ENCODE data around the gene DISC1.
"Not testable (repeated sequence)": the region's sequence is repeated elsewhere in the genome, so short reads cannot be mapped to it uniquely, and the experiment has no call there.

The DISC1 gene

DNA sequence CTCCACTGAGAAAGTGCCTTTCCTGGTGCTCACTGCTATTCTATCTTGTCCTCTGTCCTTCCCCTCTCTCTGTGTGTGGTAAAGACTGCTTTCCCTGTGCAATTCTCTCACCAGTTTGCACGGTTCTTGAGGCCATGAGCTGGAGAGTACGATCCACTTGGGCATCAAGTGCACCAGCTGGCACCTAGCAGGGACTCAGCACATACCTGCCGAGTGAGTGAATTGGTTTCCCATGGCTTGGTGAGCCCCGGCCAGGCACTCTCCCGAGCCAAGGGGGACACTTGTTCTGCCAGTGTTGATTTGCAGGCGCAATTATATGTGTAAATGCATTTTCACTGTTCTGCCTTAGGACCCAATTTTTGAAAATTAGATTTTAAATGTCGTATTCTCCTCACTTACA lies 313.5 kb downstream of the DISC1 start:
- DNase-seq, result no peak

DNA sequence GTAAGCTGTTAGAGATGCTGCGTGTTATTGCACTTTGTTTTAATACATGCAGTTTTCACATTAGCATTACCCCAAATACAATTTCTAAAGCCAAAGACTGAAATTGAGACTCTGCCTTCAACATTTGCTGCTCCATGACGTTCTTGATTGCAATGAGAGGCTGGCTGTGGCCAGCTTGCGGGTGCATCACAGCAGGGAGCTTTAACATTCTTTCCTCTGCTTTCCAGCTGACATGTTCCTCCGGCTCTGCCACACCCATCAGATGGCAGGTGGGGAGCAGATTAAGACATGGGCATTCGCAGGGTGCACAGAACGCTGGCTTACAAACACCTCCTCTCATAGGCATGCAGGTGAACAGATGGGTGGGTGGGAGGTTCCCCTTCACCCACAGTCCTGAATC lies 314.1 kb downstream of the DISC1 start:
- DNase-seq, result no peak

DNA sequence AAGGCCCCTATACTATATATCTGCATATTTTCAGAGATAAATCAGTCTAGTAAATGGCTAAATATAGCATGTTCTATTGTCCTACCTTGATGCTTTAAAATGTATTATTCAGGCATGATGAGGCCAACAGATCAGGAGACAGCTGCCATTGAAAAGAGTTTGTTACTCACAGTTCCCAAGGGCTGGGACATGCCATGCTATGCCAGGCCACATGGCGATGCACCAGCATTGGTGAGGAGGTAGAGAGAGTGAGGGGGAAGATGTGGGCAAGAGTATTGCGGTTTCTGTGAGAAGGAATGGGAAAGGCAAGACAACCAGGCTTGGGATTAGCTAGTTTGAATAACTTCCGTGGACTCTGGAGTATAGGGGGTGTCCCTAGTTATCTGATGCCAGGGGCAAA lies 316.5 kb downstream of the DISC1 start:
- DNase-seq, result no peak

DNA sequence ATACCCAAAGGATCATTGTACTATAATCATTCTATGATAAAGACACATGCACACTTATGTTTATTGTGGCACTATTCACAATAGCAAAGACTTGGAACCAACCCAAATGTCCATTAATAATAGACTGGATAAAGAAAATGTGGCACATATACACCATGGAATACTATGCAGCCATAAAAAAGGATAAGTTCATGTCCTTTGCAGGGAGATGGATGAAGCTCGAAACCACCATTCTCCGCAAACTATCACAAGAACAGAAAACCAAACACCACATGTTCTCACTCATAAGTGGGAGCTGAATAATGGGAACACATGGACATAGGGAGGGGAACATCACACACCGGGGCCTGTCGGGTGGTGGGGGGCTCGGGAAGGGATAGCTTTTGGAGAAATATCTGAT lies 321.5 kb downstream of the DISC1 start:
- not testable (repeated sequence) for DNase-seq

DNA sequence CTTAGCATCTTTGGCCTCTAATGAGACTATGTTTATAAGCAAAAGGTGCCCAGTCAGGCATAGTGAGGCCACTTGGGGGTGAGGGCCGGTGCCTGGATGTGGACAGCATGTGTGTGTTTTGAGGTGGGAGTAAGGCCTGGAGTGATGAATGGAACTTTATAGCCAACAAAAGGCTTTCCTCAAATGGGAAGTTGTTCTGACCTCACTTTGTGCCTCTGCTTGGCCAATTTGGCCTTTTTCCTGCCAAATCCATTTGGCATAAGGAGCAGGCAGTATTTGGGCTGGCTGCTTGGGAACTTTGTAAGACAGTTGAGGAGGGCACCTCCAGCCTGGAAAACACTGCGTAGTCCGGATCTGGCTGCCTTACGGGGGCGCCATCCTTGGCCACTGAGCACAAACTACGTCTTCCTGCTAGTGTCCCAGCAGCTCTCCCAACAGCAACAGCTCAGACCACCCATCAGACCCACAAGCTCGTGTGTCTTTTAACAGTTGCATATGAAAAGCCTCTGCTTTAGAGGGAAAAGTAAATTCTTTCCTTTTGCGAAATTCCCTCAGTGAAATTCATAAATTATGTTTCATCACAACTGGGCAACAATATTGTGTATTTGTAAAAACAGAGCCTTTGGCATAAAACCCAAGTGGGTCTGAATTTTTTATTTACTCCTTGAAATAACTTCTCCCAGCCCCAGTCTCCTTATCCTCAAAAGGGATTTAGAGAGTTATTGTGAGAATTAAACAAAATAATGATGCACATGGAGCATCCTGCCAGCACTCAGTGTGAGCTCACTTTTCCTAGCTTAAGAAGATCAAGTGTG lies 322.9 kb downstream of the DISC1 start:
- DNase-seq, result no peak

DNA sequence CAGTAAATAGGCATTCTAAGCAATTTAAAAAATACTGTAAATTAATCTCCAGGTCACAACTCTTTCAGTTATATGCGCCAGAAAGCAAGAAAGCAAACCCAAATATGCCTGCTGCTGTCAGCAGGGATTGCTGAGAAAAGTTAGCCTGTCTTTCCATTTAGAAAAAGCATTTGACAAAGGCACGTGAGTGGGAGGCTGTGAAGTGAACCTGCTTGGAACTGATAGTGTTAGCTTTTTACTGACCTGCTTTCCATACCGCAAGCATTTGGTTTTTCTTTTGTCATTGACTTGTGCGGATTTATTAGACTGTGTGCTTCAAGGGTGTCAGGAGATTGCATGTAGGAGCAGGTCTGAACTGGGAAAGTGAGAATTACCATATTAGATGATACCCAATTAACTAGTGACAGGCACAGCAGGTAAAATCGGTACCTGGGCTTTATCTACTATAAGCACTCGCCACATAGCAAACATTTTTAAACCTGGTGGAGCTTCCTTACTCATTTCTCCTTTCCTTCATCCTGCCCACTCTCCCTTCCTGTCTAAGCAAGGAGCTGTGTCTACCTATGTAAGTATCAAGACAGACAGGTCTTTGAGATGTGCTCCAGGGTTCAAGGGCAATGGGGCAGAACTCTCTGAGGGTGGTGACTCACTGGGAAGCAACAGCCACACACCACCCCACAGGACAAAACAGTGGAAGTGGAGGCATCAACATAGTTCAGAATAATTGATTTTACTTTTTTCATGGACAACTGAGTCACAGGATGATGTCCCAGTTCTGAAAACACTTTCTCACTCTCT lies 323.9 kb downstream of the DISC1 start:
- no peak for DNase-seq

DNA sequence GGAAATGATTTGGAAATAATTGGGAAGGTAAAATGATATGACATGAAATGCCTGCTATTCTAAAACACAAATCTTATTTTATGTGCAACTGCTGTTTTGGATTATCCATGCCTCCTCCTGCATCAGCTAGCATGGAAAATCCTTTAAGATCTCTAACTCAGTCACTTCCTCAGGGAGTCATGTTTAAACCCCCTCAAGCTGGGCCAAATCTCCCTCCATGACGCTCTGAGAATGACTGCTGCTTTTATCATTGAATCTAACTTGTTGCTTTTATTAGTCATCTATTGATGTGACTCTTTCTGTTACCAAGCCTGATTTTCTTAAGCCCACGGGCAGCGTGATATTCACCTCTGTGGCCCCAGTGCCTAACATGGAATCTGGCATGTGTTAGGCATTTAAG lies 324.8 kb downstream of the DISC1 start:
- no peak for DNase-seq

DNA sequence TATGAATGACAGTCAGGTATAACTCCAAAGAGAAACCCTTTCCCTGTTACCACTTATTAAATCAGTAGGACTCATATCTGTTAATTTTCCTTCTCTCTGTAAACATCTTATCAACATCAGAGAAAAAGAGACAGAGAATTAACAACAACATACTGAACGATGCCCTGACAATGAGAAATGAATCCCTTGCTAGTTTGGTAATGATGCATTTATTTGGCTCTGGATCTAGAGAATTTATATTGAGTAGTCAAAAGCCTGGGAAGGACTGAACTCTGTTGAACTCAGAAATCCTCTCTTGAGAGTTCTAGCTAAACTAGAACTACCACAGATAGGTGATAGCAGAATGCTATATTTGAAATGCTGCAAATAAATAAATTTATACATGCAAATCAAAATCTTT lies 325.6 kb downstream of the DISC1 start:
- DNase-seq, result no peak

DNA sequence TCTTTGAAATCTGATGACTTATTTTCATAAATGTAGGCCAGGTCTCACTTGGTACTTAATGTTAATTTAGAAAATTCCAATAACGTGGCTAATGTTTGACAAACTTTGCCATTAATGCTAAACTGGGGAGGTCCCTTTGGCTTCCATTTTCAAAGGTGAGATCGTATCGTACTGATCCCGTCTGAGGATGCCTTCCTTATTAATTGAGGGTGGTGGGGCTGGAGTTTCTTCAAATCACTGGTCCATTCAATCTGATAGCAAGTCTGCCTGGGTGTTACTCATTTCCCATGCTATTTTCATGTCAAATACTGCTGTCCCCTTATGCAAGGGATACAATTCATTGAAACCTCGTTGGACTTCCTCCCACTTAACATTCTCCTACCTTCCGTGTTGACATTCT lies 327.1 kb downstream of the DISC1 start:
- no peak for DNase-seq

DNA sequence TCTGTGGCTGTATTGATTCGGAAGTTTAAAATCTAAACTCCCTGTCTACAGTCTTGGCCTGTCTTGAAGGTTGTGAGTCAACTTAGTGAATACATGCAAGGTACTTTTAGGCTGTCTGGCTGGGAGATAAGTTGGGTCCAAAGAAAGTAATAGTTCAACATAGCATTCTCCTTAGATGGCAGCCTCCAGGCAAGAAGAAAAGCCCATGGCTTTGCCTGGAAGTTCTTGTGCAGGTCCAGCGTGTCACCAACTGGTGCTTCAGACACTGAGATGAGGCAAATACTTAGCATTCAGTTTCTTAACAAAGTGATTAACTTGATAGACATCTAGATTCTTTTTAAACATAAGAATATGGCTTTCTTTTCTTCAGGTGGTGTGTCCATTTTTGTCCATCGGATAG lies 328.2 kb downstream of the DISC1 start:
- DNase-seq, result no peak

DNA sequence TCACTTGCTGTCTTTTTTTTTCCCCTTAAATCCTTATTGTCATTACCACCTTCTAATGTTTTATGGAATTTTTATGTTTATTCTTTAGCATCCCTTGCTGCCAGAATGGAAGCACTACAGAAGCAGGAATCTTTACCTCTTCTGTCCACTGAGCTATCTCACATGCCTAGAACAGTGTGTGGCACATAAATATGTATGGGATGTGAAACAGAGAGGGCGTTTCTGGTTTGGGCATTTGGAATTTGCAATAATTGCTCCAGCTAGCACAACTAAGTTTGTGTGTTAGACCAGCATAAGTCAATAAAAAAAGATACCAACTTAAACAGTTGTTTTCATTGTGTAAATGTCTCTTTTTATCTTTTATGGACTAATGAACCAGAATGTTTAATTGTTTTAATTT lies 330.8 kb downstream of the DISC1 start:
- DNase-seq, result no peak

DNA sequence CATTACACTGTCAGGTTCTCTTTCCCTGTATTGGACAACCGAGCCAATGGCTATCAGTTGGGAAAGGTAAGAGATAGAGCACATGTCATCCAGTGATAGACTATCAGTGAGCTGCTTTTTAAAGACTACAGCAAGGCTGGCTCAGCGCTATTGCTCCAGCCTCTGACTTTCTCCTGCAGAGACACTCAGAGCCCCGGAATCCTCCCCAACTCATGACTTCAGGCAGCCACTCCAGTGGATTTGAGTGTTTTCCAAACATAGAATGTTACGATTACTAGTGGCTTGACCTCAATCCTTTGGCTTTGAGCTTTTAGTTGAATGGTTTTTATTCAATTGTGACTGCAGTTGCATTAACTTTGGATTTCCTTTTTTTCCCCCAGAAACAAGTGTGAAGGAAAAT lies 331.9 kb downstream of the DISC1 start:
- DNase-seq, result no peak

DNA sequence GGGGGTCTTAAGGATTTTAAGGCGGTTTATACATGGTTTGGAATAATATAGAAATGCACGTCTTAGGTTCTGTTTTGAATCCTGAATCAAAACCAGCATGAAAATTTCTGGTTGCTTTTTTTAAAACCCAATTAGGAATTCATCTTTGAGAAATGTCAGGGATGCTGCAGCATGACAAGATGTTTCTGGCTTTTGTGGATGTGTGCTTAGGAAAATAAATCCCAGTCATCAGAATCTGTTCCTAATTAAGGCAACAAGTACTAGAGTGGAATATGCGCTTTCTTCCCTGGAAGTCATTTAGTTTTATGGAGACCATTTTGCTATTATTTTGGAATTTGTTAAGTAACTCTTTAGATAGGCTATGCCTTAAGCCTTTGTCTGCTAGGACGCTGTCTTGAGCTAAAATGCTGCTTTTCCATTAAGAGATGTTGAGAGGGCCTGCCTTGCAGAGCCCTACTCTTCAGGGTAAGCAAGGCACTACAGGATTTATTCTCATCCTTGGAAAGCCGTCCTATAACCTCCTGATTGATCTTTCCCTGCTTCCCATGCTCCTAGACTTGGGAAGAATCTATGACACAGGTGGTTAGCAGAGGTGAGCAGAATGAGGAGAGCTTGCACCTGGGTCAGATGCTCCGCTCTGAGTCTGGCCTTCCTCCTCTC lies 332.8 kb downstream of the DISC1 start:
- no peak for DNase-seq

DNA sequence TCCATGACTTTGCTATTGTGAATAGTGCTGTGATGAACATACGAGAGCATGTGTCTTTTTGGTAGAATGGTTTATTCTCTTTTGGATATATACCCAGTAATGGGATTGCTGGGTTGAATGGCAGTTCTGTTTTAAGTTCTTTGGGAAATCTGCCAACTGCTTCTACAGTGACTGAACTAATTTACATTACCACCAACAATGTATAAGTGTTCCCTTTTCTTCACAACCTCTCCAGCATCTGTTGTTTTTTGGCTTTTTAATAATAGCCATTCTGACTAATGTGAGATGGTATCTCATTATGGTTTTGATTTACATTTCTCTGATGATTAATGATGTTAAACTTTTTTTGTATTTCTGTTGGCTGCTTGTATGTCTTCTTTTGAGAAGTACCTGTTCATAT lies 335.2 kb downstream of the DISC1 start:
- DNase-seq, result not testable (repeated sequence)

DNA sequence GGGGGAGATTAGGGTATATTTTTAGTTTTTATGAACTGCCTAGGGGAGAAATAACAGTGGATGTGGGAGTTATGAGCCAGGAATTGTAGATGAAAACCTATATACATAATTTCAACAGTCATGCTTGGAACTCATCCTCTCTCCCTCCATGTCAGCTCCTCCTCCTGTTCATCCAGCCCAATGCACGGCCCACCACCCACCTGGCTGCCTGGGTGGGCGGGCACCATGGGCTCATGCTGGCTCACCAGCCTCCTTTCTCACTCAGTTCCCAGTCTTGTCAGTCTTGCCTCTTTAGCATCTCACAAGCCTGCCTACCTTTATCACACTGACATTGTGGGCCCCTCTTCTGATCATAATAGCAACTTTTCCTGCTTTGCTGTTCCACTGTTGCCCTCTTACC lies 336.0 kb downstream of the DISC1 start:
- no peak for DNase-seq

DNA sequence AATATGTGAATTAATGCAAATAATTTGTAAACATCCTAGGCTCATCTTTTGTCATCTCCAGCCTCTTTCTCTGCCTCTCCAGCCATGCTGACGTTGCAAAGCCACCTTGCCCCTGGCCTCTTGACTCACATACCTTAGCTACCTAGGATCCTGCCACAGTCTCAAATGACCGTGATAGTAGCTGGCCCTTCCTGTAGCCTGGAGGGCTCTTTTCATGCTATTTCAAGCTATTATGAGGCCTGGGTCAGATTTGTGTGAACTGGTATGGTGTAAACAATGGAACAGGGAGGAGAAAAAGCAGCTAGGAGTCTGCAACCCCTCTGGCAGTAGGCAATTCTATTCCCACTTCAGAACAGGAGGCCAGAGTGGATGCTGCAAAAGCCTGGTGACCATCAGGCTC lies 337.7 kb downstream of the DISC1 start:
- DNase-seq, result no peak

DNA sequence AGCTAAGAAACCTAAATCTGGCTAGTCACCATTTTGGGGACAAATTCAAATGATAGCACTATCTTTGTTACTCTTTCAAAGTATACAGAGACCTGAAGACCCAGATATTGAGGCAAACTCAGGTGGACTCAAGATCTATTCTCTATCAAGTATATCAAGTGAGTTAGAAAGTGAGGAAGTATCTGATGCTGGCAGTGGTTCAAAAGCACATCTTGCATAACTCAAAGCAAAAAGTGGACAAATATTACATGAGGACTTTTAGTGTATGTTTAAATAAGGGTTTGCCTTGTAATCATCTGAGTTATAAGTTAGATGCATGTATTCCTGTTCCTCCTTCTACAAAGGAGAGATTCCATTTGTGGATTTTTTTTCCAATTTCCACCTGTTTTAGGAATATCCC lies 338.4 kb downstream of the DISC1 start:
- DNase-seq, result no peak

DNA sequence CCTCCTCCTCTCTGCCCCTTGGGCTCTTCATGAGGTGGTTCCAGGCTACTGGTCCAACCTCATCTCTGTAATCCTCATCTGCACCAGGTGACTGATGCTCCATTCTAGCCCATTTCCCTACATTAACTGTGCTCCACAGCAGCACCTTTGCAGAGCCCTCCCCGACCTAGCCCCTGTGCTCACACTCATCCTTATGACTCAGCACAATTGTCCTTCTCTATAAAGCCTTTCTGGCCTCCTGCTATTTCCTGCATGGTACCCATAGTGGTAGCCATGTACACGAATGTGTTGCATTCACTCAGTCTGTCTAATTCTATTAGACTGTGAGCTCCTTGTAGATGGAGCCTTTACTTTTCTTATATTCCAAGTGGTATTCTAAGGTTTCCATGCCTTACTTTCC lies 339.0 kb downstream of the DISC1 start:
- DNase-seq, result no peak

DNA sequence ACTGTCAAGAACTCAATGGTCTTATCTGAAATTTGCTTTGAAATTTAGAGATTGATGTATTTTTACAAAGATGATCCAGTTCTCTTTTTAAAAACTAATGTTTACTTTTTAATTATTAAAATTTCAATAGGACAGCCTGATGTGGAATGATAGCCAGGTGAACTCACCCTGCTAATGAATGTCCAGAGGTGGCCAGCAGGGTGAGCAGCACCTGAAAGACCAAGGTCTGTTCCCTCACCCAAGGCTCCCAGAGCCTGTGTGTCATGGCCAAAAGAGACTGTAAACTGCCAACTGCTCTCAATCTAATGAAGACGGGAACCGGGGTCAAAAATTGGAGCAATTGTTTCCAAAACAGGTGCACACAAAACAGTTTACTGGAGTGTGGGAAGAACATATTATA lies 340.4 kb downstream of the DISC1 start:
- DNase-seq, result no peak

DNA sequence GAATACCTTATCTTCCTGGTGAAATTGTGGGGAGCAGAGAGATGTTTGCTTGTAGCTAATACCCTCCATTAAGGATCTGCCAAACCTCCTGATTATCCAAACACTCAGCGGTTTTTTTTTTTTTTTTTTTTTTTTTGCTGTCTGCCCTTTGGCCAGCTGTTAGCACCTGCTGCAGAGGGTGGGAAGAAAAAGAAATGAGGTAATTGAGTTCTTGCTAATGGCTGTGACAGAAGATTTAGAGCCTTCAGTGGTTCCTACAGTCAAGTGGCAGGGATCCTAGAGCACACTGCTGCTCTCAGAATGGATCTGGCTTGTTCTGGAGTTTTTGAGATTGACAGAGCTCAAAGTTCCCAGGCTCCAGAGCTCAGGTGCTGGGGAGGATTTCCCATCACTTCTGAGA lies 342.5 kb downstream of the DISC1 start:
- DNase-seq, result no peak

DNA sequence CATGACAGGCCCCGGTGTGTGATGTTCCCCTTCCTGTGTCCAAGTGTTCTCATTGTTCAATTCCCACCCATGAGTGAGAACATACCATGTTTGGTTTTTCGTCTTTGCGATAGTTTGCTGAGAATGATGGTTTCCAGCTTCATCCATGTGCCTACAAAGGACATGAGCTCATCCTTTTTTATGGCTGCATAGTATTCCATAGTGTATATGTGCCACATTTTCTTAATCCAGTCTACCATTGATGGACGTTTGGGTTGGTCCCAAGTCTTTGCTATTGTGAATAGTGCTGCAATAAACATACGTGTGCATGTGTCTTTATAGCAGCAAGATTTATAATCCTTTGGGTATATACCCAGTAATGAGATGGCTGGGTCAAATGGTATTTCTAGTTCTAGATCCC lies 343.2 kb downstream of the DISC1 start:
- DNase-seq, result not testable (repeated sequence)

DNA sequence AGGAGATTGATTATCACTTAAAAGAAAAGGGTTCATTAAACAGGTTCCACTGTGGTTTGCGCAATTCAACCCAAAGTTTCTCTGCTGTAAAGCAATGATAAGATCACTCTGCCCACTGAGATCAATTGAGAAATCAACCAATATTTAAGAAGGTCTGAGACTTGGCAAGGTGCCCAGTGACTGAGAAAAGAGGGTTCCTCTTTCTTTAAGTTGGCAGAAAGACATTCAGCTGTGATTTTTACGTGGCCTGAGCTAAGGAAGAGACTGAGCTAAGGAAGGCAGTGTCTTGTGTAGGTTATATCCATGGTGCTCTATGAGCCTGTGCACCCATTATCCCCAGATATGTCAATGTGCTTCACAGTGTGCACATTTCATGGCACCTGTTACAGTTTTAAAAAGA lies 344.1 kb downstream of the DISC1 start:
- DNase-seq, result peak; percentile 60 to 71

DNA sequence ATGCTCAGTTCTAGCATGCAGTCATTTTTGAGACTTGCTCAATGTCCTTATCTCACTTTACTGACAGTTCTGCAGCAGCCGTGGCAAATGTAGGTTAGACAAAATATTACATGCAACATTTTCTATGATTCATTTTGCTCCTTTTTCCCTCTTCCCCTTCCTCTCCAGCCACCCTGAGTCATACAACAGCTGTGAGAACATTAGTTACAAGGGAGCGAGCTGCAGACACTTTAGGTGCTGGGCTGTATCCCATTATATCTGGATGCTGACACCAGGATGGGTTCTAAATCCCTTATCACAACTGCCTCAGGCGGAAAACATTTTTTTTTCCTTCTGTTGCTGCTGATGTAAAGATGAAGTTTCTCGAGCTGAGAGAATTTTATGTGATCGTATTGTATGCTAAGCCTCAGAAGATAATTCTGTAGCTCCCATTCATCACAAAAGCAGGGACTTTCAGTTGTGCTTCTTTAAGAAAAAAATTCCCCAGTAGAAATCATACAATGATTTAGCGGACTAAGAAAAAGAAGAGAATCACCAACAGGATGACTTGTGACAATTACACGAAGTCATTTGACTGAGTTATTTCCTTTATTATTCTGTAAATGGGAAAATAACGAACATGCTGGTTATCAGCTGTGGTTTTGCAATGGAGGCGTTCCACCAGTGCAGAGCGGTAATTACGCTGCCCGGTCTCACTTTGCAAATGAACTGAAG lies 345.0 kb downstream of the DISC1 start:
- DNase-seq, result no peak

Measured in Kasumi-1 (cell line).